WTC11 (cell line): ENCODE measurements around the gene RNF11. TPM values are rescaled to one million over a fixed set of nuclear protein-coding genes. Genes with fewer than 3 reads are reported as not detected.

Experiments
- ATAC-seq: fragments of 200-7000 bp; cut with Tn5 transposase; 2 replicates; pipeline ENCODE4 v1.10.0; 2021; ENCODE audit warnings: mild to moderate bottlenecking, moderate library complexity
- CTCF ChIA-PET: fragments of 300-600 bp; sonication (Branson Sonifier 250); formaldehyde crosslinking; loops from one replicate; lab custom pipeline; 2021; ENCODE audit warnings: antibody characterized with exemption; lab: Charles Lee
- POLR2A ChIA-PET: fragments of 350-600 bp; sonication (Branson Sonifier 250); formaldehyde crosslinking; loops from one replicate; lab custom pipeline; 2021; ENCODE audit warnings: antibody characterized with exemption; lab: Charles Lee
- DNase-seq: peaks from one replicate; pipeline ENCODE4 v3.0.0; 2021; ENCODE audit warnings: low spot score
- H3K27ac Mint-ChIP-seq: 2 replicates; pipeline ENCODE4 v1.8.0; 2021; ENCODE audit warnings: mixed read lengths
- H3K27me3 Mint-ChIP-seq: 2 replicates; pipeline ENCODE4 v1.8.0; 2021; ENCODE audit warnings: low read depth, mild to moderate bottlenecking, moderate library complexity, mixed read lengths
- H3K36me3 Mint-ChIP-seq: 2 replicates; pipeline ENCODE4 v1.8.0; 2021; ENCODE audit warnings: mixed read lengths
- H3K4me1 Mint-ChIP-seq: 2 replicates; pipeline ENCODE4 v1.8.0; 2022; ENCODE audit warnings: mixed read lengths
- H3K4me3 Mint-ChIP-seq: 2 replicates; pipeline ENCODE4 v1.8.0; 2021; ENCODE audit warnings: mild to moderate bottlenecking, moderate library complexity, mixed read lengths
- H3K9me3 Mint-ChIP-seq: 2 replicates; pipeline ENCODE4 v1.8.0; 2021; ENCODE audit warnings: mixed read lengths
- ATF1 ChIP-seq: sonication (generic); formaldehyde crosslinking; IDR thresholded peaks from 2 replicates; pipeline ENCODE4 v1.8.1; 2023; ENCODE audit warnings: mild to moderate bottlenecking, moderate library complexity, missing genetic modification reagents
- CBFB ChIP-seq: sonication (generic); formaldehyde crosslinking; IDR thresholded peaks from 2 replicates; pipeline ENCODE4 v1.8.1; 2022; ENCODE audit warnings: mild to moderate bottlenecking, low read depth, missing genetic modification reagents
- CDX4 ChIP-seq: fragments of 250-450 bp; sonication (Bioruptor Pico); IDR thresholded peaks from 2 replicates; pipeline ENCODE4 v1.9.0; 2021; ENCODE audit warnings: moderate library complexity, mild to moderate bottlenecking, inconsistent platforms, borderline replicate concordance
- E2F4 ChIP-seq: sonication (generic); formaldehyde crosslinking; IDR thresholded peaks from 2 replicates; pipeline ENCODE4 v1.8.1; 2022; ENCODE audit warnings: low read depth, mild to moderate bottlenecking, moderate library complexity, missing genetic modification reagents, borderline replicate concordance
- E2F5 ChIP-seq: sonication (generic); formaldehyde crosslinking; IDR thresholded peaks from 2 replicates; pipeline ENCODE4 v1.8.1; 2022; ENCODE audit warnings: mild to moderate bottlenecking, moderate library complexity, missing genetic modification reagents
- EMX1 ChIP-seq: fragments of 250-450 bp; sonication (Bioruptor Pico); IDR thresholded peaks from 2 replicates; pipeline ENCODE4 v1.8.0; 2021; ENCODE audit warnings: mild to moderate bottlenecking
- GABPB1 ChIP-seq: sonication (generic); formaldehyde crosslinking; IDR thresholded peaks from 2 replicates; pipeline ENCODE4 v1.8.1; 2023; ENCODE audit warnings: mild to moderate bottlenecking, missing genetic modification reagents
- GRHL2 ChIP-seq: fragments of 250-450 bp; sonication (Bioruptor Pico); IDR thresholded peaks from 2 replicates; pipeline ENCODE4 v1.8.0; 2022; ENCODE audit warnings: mild to moderate bottlenecking, moderate library complexity; ENCODE audit not compliant: insufficient replicate concordance, severe bottlenecking
- GTF2I ChIP-seq: fragments of 250-450 bp; sonication (Bioruptor Pico); conservative IDR thresholded peaks from 2 replicates; pipeline ENCODE4 v1.4.0; 2021; ENCODE audit warnings: mild to moderate bottlenecking
- JAZF1 ChIP-seq: fragments of 250-450 bp; sonication (Bioruptor Pico); IDR thresholded peaks from 2 replicates; pipeline ENCODE4 v1.9.0; 2021; ENCODE audit warnings: moderate library complexity, mild to moderate bottlenecking, inconsistent platforms
- MAX ChIP-seq: sonication (generic); formaldehyde crosslinking; IDR thresholded peaks from 2 replicates; pipeline ENCODE4 v1.8.0; 2022; ENCODE audit warnings: mild to moderate bottlenecking, missing genetic modification reagents
- MLX ChIP-seq: sonication (generic); formaldehyde crosslinking; IDR thresholded peaks from 2 replicates; pipeline ENCODE4 v1.8.1; 2023; ENCODE audit warnings: mild to moderate bottlenecking, missing genetic modification reagents, moderate library complexity
- MYBL2 ChIP-seq: sonication (generic); formaldehyde crosslinking; IDR thresholded peaks from 2 replicates; pipeline ENCODE4 v1.8.1; 2023; ENCODE audit warnings: mild to moderate bottlenecking, moderate library complexity, missing genetic modification reagents
- NFATC4 ChIP-seq: fragments of 250-450 bp; sonication (Bioruptor Pico); IDR thresholded peaks from 2 replicates; pipeline ENCODE4 v1.9.0; 2021; ENCODE audit warnings: mild to moderate bottlenecking
- NFYB ChIP-seq: sonication (generic); formaldehyde crosslinking; conservative IDR thresholded peaks from 2 replicates; pipeline ENCODE4 v1.8.0; 2022; ENCODE audit warnings: low read depth, missing genetic modification reagents
- NR1H2 ChIP-seq: sonication (generic); formaldehyde crosslinking; IDR thresholded peaks from 2 replicates; pipeline ENCODE4 v1.9.0; 2021; ENCODE audit warnings: mild to moderate bottlenecking, moderate library complexity, missing genetic modification reagents
- RELA ChIP-seq: sonication (generic); formaldehyde crosslinking; IDR thresholded peaks from 2 replicates; pipeline ENCODE4 v1.8.1; 2022; ENCODE audit warnings: missing genetic modification reagents, mild to moderate bottlenecking, borderline replicate concordance
- TCF7 ChIP-seq: sonication (generic); formaldehyde crosslinking; IDR thresholded peaks from 2 replicates; pipeline ENCODE4 v1.8.0; 2022; ENCODE audit warnings: mild to moderate bottlenecking, low read depth, missing genetic modification reagents, moderate library complexity
- TEAD4 ChIP-seq: sonication (generic); formaldehyde crosslinking; IDR thresholded peaks from 2 replicates; pipeline ENCODE4 v1.8.0; 2022; ENCODE audit warnings: mild to moderate bottlenecking, missing genetic modification reagents
- TP53 ChIP-seq: sonication (generic); formaldehyde crosslinking; IDR thresholded peaks from 2 replicates; pipeline ENCODE4 v1.8.1; 2023; ENCODE audit warnings: mild to moderate bottlenecking, missing genetic modification reagents
- USF2 ChIP-seq: sonication (generic); formaldehyde crosslinking; IDR thresholded peaks from 2 replicates; pipeline ENCODE4 v1.8.1; 2023; ENCODE audit warnings: mild to moderate bottlenecking, missing genetic modification reagents, moderate library complexity
- ZBTB21 ChIP-seq: sonication (generic); formaldehyde crosslinking; IDR thresholded peaks from 2 replicates; pipeline ENCODE4 v1.8.1; 2023; ENCODE audit warnings: mild to moderate bottlenecking, missing genetic modification reagents, borderline replicate concordance
- ZBTB43 ChIP-seq: sonication (generic); formaldehyde crosslinking; IDR thresholded peaks from 2 replicates; pipeline ENCODE4 v1.8.1; 2023; ENCODE audit warnings: mild to moderate bottlenecking, missing genetic modification reagents
- ZMAT4 ChIP-seq: fragments of 250-450 bp; sonication (Bioruptor Pico); IDR thresholded peaks from 2 replicates; pipeline ENCODE4 v1.9.0; 2021; ENCODE audit warnings: mild to moderate bottlenecking
- ZNF263 ChIP-seq: sonication (generic); formaldehyde crosslinking; IDR thresholded peaks from 2 replicates; pipeline ENCODE4 v1.8.1; 2022; ENCODE audit warnings: low read depth, mild to moderate bottlenecking, moderate library complexity, missing genetic modification reagents
- ZNF317 ChIP-seq: sonication (generic); formaldehyde crosslinking; IDR thresholded peaks from 2 replicates; pipeline ENCODE4 v1.8.1; 2023; ENCODE audit warnings: low read depth, mild to moderate bottlenecking, moderate library complexity, missing genetic modification reagents, borderline replicate concordance
- ZNF396 ChIP-seq: fragments of 250-450 bp; sonication (Bioruptor Pico); IDR thresholded peaks from 2 replicates; pipeline ENCODE4 v1.8.0; 2021; ENCODE audit warnings: mild to moderate bottlenecking, moderate library complexity, borderline replicate concordance
- ZNF416 ChIP-seq: fragments of 250-450 bp; sonication (Bioruptor Pico); IDR thresholded peaks from 2 replicates; pipeline ENCODE4 v1.9.0; 2021; ENCODE audit warnings: mild to moderate bottlenecking, inconsistent platforms
- total RNA-seq: library from RNA; stranded (reverse); gene quantifications from 3 replicates; pipeline ENCODE4 v1.2.3, GENCODE V29; 2021

Gene RNF11
- total RNA-seq, 1 experiment from 2014 or later = 46.1 TPM

GRCh38 chr1:51313961-51314777 is 78.1 kb downstream of the RNF11 start:
- ATAC-seq (no peak), DNase-seq (no peak)
- ChIA-PET POLR2A (no interaction called here), CTCF (interaction anchor here (1.0 to 2.9 kb wide), 8 partner anchors 9 to 234 kb away, joined by 3 to 10 read pairs (median 6); partner anchors contain the start of gene TTC39A)
- H3K36me3 Mint-ChIP-seq = no peaks in the 10 kb centered on the region
- TF ChIP-seq TP53 (CRISPR knock-in tag) (no peak), GABPB1 (CRISPR knock-in tag) (no peak), ZBTB21 (no peak), ATF1 (CRISPR knock-in tag) (no peak), ZMAT4 (no peak), ZBTB43 (no peak), NR1H2 (CRISPR knock-in tag) (no peak), E2F4 (CRISPR knock-in tag) (no peak), MLX (CRISPR knock-in tag) (no peak), ZNF263 (no peak), MYBL2 (no peak), ZNF317 (no peak), ZNF416 (no peak), ZNF396 (CRISPR knock-in tag) (no peak), JAZF1 (CRISPR knock-in tag) (no peak), EMX1 (CRISPR knock-in tag) (no peak), CBFB (CRISPR knock-in tag) (no peak), CDX4 (CRISPR knock-in tag) (no peak)
- H3K4me1 Mint-ChIP-seq = peaks cover 10% of the 10 kb centered on the region
- H3K27me3 Mint-ChIP-seq = no peaks in the 10 kb centered on the region; the same call in 1 of the 2 replicates
- no peak overlapping the region for H3K27ac Mint-ChIP-seq
- no peak overlapping the region for H3K4me3 Mint-ChIP-seq
- H3K9me3 Mint-ChIP-seq = no peaks in the 10 kb centered on the region

- H3K4me3 Mint-ChIP-seq = no peak overlapping the region
- H3K4me1 Mint-ChIP-seq = peaks cover 10% of the 10 kb centered on the region
- CTCF ChIA-PET = interaction anchor here (1.0 to 2.9 kb wide), 3 partner anchors 12 to 26 kb away, joined by 3 to 7 read pairs (median 3); no protein-coding TSS in a partner anchor
- H3K36me3 Mint-ChIP-seq = no peaks in the 10 kb centered on the region
- ATAC-seq (no peak), DNase-seq (no peak)
- H3K27me3 Mint-ChIP-seq = no peaks in the 10 kb centered on the region; the same call in 1 of the 2 replicates
- no peaks in the 10 kb centered on the region for H3K9me3 Mint-ChIP-seq
- POLR2A ChIA-PET = interaction anchor here (0.7 kb wide), 1 partner anchor 847 kb away, joined by 4 read pairs; no protein-coding TSS in a partner anchor
- no peak overlapping the region for H3K27ac Mint-ChIP-seq
- TF ChIP-seq TEAD4 (CRISPR knock-in tag) (no peak), USF2 (CRISPR knock-in tag) (no peak), GRHL2 (no peak), MAX (CRISPR knock-in tag) (no peak), TCF7 (no peak), ZBTB21 (no peak), NR1H2 (CRISPR knock-in tag) (no peak), NFYB (CRISPR knock-in tag) (no peak), ZNF263 (no peak), RELA (CRISPR knock-in tag) (no peak), EMX1 (CRISPR knock-in tag) (no peak), GTF2I (CRISPR knock-in tag) (no peak), E2F5 (CRISPR knock-in tag) (no peak), ZNF416 (no peak), NFATC4 (CRISPR knock-in tag) (no peak)
Observed at GRCh38 chr1:51314974-51315373, 78.9 kb downstream of the RNF11 start.
